GM18517 (cell line): Measurements from ENCODE around the gene STK31.
"Not testable (repeated sequence)": the region's sequence is repeated elsewhere in the genome, so short reads cannot be mapped to it uniquely, and the experiment has no call there.

Experiments
- ATAC-seq: cut with Tn5 transposase; IDR thresholded peaks from one replicate; pipeline ENCODE4 v1.9.1; 2021; ENCODE audit warnings: mild to moderate bottlenecking, moderate library complexity; ENCODE audit not compliant: unreplicated experiment

The STK31 gene

GRCh38 chr7:23712368-23713284 lies 2.6 kb downstream of the STK31 start:
- ATAC-seq: no peak

GRCh38 chr7:23713285-23714149 lies 3.5 kb downstream of the STK31 start:
- ATAC-seq: no peak

- no peak for ATAC-seq
Measured at GRCh38 chr7:23714150-23714464, 4.1 kb downstream of the STK31 start.

GRCh38 chr7:23714579-23714978 lies 4.6 kb downstream of the STK31 start:
- no peak for ATAC-seq

- no peak for ATAC-seq
Measured at GRCh38 chr7:23715099-23715498, 5.1 kb downstream of the STK31 start.

GRCh38 chr7:23717788-23718187 lies 7.8 kb downstream of the STK31 start:
- ATAC-seq: no peak

- no peak for ATAC-seq
Measured at GRCh38 chr7:23721456-23721855, 11.4 kb downstream of the STK31 start.

GRCh38 chr7:23722587-23723216 lies 12.7 kb downstream of the STK31 start:
- ATAC-seq: not testable (repeated sequence)

- not testable (repeated sequence) for ATAC-seq
Measured at GRCh38 chr7:23724113-23724512, 14.1 kb downstream of the STK31 start.

- no peak for ATAC-seq
Measured at GRCh38 chr7:23742051-23742450, 32.0 kb downstream of the STK31 start.

- no peak for ATAC-seq
Measured at GRCh38 chr7:23743226-23743625, 33.2 kb downstream of the STK31 start.

- no peak for ATAC-seq
Measured at GRCh38 chr7:23746629-23747028, 36.6 kb downstream of the STK31 start.

GRCh38 chr7:23751852-23752251 lies 41.8 kb downstream of the STK31 start:
- no peak for ATAC-seq

GRCh38 chr7:23758839-23759238 lies 48.8 kb downstream of the STK31 start:
- ATAC-seq: not testable (repeated sequence)

- ATAC-seq: no peak
Measured at GRCh38 chr7:23759671-23760391, 49.8 kb downstream of the STK31 start.

GRCh38 chr7:23765943-23766342 lies 55.9 kb downstream of the STK31 start:
- no peak for ATAC-seq

GRCh38 chr7:23767514-23767913 lies 57.5 kb downstream of the STK31 start:
- no peak for ATAC-seq

GRCh38 chr7:23768022-23768421 lies 58.0 kb downstream of the STK31 start:
- ATAC-seq: no peak

GRCh38 chr7:23779185-23779800 lies 69.3 kb downstream of the STK31 start:
- not testable (repeated sequence) for ATAC-seq

- ATAC-seq: no peak
Measured at GRCh38 chr7:23783115-23783514, 73.1 kb downstream of the STK31 start.
